ENCODE measurements around the gene MED22. TPM values are rescaled to one million over a fixed set of nuclear protein-coding genes. Genes with fewer than 3 reads are reported as not detected.

The MED22 gene
- total and polyA plus RNA-seq, 2 experiments from 2014 or later, result 20.9 to 85.7 TPM

DNA sequence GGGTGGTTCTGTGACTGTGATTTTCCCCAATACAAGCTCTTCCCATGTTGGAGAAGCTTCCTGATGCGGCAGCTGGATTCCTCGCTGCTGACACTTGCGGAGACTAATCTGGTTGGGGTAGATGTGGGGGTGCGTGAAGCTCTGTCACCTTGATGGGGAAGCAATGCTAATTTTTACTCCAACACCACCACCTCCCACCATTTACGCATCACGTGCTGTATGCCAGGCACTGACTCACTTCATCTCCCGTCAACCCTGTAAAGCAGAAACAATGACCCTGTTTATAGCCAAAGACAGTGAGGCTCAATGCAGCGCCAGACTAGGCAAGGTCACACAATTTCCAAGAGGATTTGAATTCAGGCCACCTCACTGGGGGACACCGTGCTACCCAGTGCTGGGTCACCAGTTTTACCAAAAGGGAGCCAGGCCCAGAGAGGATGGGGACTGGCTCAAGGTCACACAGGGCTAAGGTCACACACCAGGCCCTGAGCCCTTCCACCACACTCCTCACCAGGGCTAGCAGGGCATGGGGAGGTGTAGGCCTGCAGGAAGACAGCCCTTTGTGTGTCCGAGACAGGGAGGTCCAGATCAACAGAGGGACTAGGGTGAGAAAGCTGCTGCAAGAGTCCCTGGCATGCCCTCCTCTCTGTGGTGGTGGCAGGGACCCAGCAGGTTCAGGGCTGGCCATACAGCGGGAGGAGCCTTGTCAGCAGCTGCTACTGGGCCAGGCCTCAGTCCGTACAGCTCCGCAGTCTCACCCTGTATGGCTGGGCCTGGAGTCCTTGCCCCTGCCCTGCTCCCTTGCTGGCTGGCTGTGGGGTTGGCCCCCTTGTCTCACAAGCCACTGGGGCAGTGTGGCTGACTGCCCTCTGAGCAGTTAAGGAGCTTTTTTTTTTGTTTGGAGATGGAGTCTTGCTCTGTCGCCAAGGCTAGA is 31.5 kb upstream of the MED22 start:
- no peaks in the 10 kb centered on the region for H3K36me3 ChIP-seq (ENCODE audit: insufficient read depth)
- no peak overlapping the region for H2AFZ ChIP-seq
- ATAC-seq (no peak), DNase-seq (ENCODE audit: low spot score) (no peak)
- peaks cover 11% of the 10 kb centered on the region for H3K79me2 ChIP-seq (replicated peaks; ENCODE audit: insufficient read depth)
- Mint-ChIP-seq H3K27ac (no peak overlapping the region), H3K4me3 (no peak overlapping the region), H3K27me3 (ENCODE audit: insufficient read depth, low read depth, poor library complexity) (peaks cover 27% of the 10 kb centered on the region), H3K4me1 (peaks cover 7% of the 10 kb centered on the region; the same call in 2 of the 3 replicates), H3K36me3 (ENCODE audit: low read depth) (peaks cover 7% of the 10 kb centered on the region; the same call in 1 of the 3 replicates), H3K9me3 (peaks cover 14% of the 10 kb centered on the region; the same call in 2 of the 3 replicates)
- no peak overlapping the region for H3K4me2 ChIP-seq
- H3F3A ChIP-seq (replicated peaks; ENCODE audit: low read depth), result no peaks in the 10 kb centered on the region
- H3K27me3 ChIP-seq (ENCODE audit: insufficient read depth), result peaks cover 13% of the 10 kb centered on the region
- no peak overlapping the region for H3K4me3 ChIP-seq
- peaks cover 9% of the 10 kb centered on the region; the same call in 1 of the 2 replicates for H3K4me1 ChIP-seq (ENCODE audit: insufficient read depth)
- H3K9me2 ChIP-seq (ENCODE audit: insufficient read depth), result peaks cover 11% of the 10 kb centered on the region; the same call in 1 of the 2 replicates
- TF ChIP-seq NANOG (IDR thresholded peaks at IDR 0.05; ENCODE audit: borderline replicate concordance) (no peak), JUNB (IDR thresholded peaks at IDR 0.05; ENCODE audit: unreplicated experiment) (no peak), ZNF114 (CRISPR knock-in tag; IDR thresholded peaks at IDR 0.05) (no peak), POLR2AphosphoS5 (IDR thresholded peaks at IDR 0.05; ENCODE audit: low read depth) (no peak), EZH2 (IDR thresholded peaks at IDR 0.05; ENCODE audit: low read depth, unreplicated experiment) (no peak)
- TF ChIP-seq, protein P1, sequence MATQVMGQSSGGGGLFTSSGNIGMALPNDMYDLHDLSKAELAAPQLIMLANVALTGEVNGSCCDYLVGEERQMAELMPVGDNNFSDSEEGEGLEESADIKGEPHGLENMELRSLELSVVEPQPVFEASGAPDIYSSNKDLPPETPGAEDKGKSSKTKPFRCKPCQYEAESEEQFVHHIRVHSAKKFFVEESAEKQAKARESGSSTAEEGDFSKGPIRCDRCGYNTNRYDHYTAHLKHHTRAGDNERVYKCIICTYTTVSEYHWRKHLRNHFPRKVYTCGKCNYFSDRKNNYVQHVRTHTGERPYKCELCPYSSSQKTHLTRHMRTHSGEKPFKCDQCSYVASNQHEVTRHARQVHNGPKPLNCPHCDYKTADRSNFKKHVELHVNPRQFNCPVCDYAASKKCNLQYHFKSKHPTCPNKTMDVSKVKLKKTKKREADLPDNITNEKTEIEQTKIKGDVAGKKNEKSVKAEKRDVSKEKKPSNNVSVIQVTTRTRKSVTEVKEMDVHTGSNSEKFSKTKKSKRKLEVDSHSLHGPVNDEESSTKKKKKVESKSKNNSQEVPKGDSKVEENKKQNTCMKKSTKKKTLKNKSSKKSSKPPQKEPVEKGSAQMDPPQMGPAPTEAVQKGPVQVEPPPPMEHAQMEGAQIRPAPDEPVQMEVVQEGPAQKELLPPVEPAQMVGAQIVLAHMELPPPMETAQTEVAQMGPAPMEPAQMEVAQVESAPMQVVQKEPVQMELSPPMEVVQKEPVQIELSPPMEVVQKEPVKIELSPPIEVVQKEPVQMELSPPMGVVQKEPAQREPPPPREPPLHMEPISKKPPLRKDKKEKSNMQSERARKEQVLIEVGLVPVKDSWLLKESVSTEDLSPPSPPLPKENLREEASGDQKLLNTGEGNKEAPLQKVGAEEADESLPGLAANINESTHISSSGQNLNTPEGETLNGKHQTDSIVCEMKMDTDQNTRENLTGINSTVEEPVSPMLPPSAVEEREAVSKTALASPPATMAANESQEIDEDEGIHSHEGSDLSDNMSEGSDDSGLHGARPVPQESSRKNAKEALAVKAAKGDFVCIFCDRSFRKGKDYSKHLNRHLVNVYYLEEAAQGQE (IDR thresholded peaks at IDR 0.05; ENCODE audit: unreplicated experiment), result no peak
- TF ChIP-seq, protein P2, sequence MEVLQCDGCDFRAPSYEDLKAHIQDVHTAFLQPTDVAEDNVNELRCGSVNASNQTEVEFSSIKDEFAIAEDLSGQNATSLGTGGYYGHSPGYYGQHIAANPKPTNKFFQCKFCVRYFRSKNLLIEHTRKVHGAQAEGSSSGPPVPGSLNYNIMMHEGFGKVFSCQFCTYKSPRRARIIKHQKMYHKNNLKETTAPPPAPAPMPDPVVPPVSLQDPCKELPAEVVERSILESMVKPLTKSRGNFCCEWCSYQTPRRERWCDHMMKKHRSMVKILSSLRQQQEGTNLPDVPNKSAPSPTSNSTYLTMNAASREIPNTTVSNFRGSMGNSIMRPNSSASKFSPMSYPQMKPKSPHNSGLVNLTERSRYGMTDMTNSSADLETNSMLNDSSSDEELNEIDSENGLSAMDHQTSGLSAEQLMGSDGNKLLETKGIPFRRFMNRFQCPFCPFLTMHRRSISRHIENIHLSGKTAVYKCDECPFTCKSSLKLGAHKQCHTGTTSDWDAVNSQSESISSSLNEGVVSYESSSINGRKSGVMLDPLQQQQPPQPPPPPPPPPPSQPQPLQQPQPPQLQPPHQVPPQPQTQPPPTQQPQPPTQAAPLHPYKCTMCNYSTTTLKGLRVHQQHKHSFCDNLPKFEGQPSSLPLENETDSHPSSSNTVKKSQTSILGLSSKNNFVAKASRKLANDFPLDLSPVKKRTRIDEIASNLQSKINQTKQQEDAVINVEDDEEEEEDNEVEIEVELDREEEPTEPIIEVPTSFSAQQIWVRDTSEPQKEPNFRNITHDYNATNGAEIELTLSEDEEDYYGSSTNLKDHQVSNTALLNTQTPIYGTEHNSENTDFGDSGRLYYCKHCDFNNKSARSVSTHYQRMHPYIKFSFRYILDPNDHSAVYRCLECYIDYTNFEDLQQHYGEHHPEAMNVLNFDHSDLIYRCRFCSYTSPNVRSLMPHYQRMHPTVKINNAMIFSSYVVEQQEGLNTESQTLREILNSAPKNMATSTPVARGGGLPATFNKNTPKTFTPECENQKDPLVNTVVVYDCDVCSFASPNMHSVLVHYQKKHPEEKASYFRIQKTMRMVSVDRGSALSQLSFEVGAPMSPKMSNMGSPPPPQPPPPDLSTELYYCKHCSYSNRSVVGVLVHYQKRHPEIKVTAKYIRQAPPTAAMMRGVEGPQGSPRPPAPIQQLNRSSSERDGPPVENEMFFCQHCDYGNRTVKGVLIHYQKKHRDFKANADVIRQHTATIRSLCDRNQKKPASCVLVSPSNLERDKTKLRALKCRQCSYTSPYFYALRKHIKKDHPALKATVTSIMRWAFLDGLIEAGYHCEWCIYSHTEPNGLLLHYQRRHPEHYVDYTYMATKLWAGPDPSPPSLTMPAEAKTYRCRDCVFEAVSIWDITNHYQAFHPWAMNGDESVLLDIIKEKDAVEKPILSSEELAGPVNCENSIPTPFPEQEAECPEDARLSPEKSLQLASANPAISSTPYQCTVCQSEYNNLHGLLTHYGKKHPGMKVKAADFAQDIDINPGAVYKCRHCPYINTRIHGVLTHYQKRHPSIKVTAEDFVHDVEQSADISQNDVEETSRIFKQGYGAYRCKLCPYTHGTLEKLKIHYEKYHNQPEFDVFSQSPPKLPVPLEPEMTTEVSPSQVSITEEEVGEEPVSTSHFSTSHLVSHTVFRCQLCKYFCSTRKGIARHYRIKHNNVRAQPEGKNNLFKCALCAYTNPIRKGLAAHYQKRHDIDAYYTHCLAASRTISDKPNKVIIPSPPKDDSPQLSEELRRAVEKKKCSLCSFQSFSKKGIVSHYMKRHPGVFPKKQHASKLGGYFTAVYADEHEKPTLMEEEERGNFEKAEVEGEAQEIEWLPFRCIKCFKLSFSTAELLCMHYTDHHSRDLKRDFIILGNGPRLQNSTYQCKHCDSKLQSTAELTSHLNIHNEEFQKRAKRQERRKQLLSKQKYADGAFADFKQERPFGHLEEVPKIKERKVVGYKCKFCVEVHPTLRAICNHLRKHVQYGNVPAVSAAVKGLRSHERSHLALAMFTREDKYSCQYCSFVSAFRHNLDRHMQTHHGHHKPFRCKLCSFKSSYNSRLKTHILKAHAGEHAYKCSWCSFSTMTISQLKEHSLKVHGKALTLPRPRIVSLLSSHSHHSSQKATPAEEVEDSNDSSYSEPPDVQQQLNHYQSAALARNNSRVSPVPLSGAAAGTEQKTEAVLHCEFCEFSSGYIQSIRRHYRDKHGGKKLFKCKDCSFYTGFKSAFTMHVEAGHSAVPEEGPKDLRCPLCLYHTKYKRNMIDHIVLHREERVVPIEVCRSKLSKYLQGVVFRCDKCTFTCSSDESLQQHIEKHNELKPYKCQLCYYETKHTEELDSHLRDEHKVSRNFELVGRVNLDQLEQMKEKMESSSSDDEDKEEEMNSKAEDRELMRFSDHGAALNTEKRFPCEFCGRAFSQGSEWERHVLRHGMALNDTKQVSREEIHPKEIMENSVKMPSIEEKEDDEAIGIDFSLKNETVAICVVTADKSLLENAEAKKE (CRISPR knock-in tag; IDR thresholded peaks at IDR 0.05), result no peak
- peaks cover 7% of the 10 kb centered on the region; the same call in 1 of the 2 replicates for H4K20me1 ChIP-seq (replicated peaks; ENCODE audit: insufficient read depth)
- no peak overlapping the region for H3K27ac ChIP-seq (ENCODE audit: low read depth)
